Stimulated activated CD8-positive, alpha-beta memory T cell treated with anti-CD3 and anti-CD28 coated beads, Interleukin-2, amount 100 ng/mL, for 48 hours (primary cell): Measurements from ENCODE around the gene CHRNA1.

Experiments
- DNase-seq, 2 donors: peaks; one replicate each; pipeline ENCODE4 v3.0.0-alpha.2; 2020; ENCODE audit warnings: low read depth in 2 of 2

Gene CHRNA1

GRCh38 chr2:174761837-174762236, 2.4 kb downstream of the CHRNA1 start:
- DNase-seq = no peak

DNA sequence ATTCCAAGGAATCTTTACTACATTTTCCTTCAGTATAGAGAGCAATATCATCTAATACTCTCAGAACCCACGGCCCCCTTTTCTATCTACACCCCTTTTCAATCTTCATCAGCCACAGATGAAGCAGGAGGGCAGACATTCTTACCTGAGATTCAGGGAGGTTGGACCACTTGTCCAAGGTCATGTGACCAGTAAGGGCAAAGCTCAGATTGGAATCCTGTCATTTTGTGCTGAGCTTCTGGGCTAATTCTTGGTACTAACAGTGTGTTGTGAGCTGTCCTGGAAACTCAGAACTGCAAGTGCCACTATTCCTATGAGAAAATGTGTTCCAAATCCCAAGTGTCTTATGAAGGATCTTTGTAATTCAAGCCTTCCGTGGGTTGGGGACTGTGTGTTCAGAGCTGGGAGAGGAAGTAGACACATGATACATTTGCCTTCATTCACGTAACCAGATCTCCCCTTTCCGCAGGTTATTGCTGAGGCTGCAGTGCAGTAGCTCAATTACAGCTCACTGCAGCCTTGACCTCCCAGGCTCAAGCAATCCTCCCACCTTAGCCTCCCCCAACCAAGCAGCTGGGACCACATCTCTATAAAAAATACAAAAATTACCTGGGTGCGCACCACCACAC, 3.3 kb downstream of the CHRNA1 start:
- no peak for DNase-seq

DNA sequence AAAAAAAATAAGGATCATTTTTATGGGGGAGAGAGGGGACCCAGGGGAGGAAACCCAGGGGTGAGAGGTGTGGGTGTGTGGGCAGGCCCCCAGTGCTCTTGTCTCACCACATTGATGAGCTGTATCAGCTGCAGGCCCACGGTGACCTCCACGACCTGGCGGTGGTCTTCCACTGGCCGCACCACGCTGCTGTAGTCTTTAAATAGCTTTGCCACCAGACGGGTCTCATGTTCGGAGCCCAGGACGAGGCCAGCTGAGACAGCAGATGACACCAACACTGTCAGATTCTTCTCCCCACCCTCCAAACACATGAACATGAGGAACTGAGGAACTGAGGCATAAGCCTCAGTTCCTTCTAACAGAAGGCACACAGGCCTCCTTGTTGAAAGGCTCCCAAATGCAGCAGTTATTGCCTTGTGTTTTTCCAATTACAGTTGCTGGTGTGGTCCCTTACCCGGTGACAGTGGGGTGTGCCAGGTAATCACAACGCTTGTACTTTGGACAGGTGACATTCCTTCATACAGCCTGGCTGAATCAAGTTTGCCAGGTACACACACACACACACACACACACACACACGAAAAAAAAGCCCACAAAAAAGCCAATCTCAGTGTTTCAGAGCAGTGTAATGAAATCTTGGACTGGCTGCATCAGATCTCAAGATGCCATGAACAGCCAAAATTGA, 4.7 kb downstream of the CHRNA1 start:
- no peak for DNase-seq

GRCh38 chr2:174756743-174757142, 7.5 kb downstream of the CHRNA1 start:
- DNase-seq = no peak

DNA sequence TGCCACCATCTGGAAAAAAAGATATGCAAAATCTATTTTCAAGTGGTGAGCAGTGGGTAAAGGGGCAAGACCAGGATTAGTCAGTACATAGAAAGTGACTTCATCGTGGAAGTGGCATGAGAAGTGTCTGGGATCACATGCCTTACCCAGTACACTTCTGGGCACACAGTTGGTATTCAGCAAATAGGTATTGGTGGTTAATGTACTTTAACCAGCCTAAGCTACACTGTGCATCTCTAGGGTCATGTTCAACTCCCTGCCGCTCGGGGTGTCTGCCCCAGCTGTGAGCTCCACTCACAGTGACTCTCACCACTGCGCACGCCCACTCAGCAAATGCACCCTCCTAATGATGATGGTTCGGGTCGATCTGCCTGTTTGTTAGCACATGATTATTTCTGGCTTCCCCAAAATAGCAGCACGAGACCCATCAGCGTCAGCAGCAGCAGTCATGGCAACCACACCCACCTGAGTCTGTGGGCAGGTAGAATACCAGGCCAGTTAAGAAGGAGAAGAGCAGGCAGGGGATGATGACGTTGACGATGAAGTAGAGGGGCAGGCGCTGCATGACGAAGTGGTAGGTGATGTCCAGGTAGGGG, 11.1 kb downstream of the CHRNA1 start:
- no peak for DNase-seq

DNA sequence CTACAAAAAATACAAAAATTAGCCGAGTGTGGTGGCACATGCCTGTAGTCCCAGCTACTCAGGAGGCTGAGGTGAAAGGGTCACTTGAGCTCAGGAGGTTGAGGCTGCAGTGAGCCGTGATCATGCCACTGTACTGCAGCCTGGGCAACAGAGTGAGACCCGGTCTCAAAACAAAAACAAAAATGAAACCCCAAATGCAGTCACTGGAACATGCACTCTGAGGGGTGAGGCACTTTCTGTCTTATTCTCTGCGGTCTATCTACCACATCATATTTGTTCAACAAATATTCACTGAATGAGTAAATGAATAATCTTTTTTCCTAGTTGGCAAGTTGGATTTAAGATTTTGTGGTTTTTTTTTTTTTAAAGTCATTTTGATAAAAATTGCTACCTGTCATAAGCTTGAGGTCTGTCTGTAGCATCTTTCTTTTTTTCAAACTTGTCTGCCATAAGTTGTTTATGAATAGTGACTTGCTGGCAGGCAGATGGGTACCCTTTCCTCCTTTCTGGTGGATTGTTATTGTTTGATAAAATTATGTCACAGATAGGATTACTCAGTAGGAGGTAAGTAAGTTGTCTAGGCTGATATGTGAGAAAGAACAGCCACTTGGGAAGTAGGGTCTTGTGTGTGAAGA, 11.8 kb downstream of the CHRNA1 start:
- no peak for DNase-seq

- DNase-seq = peak in 1 of 2 donors; percentile 23
Observed at GRCh38 chr2:174750923-174751441, 13.3 kb downstream of the CHRNA1 start.

GRCh38 chr2:174749793-174750192, 14.5 kb downstream of the CHRNA1 start:
- DNase-seq = no peak

DNA sequence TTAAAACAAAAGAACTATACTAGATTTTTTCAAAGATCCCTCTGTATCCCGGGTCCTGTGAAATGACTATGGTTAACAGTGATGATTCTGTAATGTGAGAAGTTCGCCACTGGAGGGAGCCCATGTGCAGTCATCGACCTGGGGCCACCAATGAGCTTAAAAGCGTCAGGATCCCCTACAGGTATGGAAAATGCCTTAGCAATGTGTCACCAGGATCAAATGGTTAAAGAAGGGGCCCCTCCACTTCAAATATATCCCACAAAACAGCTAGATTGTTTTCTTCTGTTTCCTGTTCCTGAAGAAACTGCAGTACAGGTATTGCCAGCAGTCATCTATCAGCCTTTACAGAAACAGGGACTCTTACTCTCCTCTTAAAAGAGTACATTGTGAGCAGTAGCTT, 15.3 kb downstream of the CHRNA1 start:
- peak; percentile 38 to 52 for DNase-seq

DNA sequence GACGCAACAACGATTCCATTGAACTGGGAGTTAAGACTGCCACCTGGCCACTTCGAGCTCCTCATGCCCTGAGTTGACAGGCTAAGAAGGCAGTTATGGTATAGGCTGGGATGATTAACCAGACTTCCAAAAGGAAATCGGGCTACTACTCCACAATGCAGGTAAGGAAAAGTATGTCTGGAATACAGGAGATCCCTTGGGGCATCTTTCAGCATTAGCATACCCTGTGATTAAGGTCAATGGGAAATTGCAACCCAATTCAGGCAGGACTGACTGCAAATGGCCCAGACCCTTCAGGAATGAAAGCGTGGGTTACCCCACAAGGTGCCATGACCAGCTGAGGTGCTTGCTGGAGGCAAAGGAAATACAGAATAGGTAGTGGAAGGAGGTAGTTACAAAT, 19.1 kb downstream of the CHRNA1 start:
- DNase-seq = no peak

DNA sequence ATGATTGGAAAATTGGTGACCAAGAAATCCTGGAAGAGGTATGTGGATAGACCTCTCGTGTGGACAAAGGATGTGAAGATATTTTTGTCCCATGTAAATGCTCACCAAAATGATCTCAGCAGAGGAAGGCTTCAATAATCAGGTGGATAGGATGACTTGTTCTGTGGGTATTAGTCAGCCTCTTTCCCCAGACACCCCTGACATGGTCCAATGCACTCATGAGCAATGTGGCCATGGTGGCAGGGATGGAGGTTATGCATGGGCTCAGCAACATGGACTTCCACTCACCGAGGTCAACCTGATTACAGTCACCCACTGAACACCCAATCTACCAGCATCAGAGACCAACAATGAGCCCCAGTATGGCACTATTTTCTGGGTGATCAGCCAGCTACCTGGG, 20.2 kb downstream of the CHRNA1 start:
- no peak for DNase-seq

DNA sequence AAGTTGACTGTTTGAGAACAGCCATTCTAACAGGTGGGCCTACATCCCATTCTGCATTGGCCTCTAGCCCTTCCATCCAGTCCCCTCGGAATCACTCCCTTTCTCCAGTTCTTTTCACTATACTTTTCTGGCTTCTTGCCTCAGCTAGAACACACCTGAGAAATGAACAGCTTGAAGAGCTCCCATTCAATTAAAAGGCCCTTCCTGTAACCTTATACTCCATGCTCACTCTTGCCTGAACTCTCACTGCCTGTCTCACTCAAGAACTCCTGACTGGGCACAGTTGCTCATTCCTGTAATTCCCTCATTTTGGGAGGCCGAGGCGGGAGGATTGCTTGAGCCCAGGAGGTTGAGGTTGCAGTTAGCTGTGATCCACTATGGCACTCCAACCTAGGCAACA, 23.6 kb downstream of the CHRNA1 start:
- no peak for DNase-seq

GRCh38 chr2:174738841-174739240, 25.4 kb downstream of the CHRNA1 start:
- DNase-seq = no peak

DNA sequence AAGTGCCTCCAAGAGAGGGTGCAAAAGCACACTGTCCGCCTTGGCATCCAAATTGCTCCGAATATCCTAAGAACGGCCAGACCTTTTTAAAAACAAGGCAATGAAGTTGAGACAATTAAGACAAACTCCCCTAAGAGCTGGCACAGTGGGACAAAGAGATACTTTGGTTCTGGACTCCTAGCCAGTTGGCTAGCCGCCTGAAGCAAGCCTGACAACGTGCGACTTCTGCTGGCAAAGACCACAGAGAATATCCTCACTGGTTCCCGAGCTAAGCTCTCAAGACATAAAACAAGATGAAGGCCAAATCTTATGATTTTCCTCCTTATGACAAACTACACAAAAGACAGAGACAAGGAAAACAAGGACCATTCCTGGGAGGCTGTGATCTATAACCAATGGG, 32.7 kb downstream of the CHRNA1 start:
- no peak for DNase-seq

DNA sequence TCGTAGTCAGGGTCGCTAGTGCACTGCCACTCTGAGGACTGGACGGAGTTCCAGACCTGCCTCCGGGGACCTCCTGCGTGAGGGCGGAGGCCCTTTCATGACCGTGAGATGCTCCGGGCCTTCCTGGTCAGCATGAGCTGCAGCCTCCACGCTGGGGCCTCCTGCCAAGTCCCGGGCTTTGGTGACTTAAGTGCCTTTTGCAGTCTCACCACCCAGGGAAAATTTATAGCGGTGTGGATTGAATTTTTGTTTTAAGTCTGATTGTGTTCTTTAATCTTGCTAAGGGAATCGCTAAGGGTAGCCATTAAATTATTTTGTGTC, 33.6 kb downstream of the CHRNA1 start:
- no peak for DNase-seq

DNA sequence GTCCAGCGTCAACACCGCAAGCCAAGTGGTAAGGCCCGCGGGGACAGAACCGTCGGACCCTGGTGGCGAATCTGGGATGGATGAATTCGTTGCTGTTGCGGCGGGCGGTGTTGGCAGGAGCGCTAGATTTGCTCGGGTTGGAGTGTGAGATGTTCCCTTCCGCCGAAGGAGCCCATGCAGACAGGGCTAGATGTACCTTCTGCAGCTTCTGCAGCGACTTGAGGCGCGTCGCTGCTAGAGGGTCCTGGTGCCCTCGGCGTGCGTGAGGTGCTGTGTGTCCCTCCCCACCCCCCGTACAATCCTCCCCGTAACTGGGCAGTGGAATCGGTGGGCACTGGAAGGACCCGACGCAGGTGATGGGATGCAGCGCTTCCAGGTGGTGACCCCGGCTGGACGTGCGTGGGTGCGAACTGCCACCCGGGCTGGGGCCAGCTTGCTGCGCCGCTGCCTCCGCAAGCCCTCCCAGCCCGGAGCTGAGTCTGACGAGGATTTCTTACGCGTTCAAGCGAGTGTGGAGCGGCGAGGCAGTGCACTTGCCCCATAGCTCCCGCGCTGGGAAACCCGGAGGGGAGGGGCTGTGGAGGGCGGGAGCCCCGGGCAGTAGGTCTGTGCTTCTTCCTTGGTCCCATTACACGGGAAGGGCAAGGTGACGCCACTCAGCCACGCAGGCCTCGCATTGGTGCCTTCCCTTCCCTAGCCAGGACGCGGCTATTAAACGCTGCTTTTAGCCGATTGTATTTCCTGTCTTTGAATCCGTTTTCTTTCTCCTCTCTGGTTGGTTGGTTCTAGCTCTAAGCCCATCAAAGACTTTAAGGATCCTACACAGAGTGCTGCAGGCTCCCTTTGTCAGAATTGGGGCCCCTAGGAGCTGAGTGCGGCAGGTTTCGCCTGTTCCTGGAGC, 34.2 kb downstream of the CHRNA1 start:
- peak; percentile 32 to 41 for DNase-seq

DNA sequence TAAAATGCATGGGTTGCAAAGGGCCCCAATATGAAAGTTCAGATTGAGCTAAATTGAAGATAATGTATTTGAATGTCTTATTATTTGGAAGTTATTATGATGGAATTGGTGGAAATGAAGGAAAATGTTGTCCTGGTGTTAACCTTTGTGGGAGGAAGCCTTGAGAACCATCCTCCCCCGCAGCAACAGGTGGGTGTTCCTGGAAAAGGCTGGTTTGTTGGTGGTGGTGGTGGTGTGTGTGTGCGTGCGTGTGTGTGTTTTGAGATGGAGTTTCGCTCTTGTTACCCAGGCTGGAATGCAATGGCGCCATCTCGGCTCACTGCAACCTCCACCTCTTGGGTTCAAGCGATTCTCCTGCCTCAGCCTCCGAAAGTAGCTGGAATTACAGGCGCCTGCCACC, 36.2 kb downstream of the CHRNA1 start:
- DNase-seq = no peak

DNA sequence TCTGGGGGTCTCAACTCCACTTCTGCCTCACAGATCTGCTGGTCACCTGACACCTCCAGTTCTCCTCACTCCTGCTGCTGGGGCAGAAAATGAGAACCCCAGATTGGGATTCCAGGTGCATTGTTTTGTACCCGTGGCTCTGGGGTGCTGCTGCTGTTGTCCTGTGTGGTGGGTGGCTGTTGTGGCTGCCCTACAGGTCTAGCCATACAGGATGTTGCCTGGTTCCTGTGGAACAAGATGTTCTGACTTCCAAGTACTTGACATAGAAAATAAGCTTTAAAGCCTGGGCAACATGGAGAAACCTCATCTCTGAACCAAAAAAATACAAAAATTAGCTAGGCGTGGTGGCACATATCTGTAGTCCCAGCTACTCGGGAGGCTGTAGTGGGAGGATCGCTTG, 38.1 kb downstream of the CHRNA1 start:
- no peak for DNase-seq

DNA sequence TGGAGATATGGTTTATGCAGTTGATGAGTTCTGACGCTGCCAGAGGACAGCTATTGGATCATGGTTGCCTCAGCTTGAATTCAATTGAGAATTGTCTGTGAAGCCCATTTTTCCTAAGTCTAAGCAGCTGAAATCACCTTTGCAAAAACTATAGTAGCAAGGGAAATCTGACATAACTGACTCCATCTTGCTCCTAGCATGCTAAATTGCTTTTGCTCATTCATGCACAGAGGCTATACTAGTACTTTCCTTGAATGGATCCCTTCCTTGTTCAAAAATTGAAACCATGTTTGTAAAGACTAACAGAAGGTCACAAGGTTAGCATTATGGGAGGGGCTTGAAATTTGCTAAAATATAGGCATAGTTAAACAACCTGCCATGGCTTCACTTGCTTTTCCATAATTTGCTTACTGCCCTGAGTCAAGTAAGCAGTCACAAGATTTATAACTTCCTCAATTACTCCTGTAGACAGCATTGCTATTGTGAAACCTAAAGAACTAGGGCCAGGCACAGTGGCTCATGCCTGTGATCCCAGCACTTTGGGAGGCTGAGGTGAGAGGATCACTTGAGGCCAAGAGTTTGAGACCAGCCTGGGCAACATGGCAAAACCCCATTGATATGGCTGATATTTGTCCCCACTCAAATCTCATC, 41.2 kb downstream of the CHRNA1 start:
- no peak for DNase-seq

GRCh38 chr2:174719016-174719415, 45.3 kb downstream of the CHRNA1 start:
- no peak for DNase-seq

GRCh38 chr2:174718591-174718990, 45.7 kb downstream of the CHRNA1 start:
- DNase-seq = no peak
